ENCODE data around the gene APPBP2. TPM values are rescaled to one million over a fixed set of nuclear protein-coding genes. Genes with fewer than 3 reads are reported as not detected.

The APPBP2 gene
- polyA plus RNA-seq, 1 of the 3 experiments (the other 2 are of a cell fraction) = 7.6 TPM

DNA sequence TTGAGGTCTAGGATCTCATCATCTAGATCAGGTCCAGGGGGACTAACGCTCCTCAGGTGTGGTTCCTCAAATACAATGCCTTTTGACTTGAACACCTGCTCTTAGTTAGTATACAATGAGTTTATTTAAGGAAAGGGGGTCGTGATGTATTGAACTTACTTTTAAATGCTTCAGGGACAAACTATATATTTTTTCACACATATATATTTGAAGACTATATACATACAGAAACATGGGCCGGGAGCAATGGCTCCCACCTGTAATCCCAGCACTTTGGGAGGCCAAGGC, 122.6 kb downstream of the APPBP2 start:
- ChIA-PET CTCF (interaction anchor here (1.1 to 15.2 kb wide), 3 partner anchors 11 to 235 kb away, joined by 3 to 128 read pairs (median 4); partner anchors contain the start of genes CHCT1 and USP32), POLR2A (interaction anchor here (0.7 to 1.7 kb wide), 2 partner anchors 12 to 157 kb away, joined by 4 to 7 read pairs; partner anchors contain the start of gene USP32)
- Histone ChIP-seq H3K79me2 (ENCODE audit: insufficient read depth) (no peaks in the 10 kb centered on the region), H3K9me2 (no peaks in the 10 kb centered on the region), H3K4me3 (ENCODE audit: low read depth in 2 of 2, low read length in 1 of 2) (no peak overlapping the region), H2AFZ (ENCODE audit: low read depth) (no peak overlapping the region), H3K4me2 (no peak overlapping the region), H3K27me3 (ENCODE audit: insufficient read depth) (no peaks in the 10 kb centered on the region), H3K9me3 (no peaks in the 10 kb centered on the region), H3K4me1 (ENCODE audit: control insufficient read depth in 1 of 2, insufficient read depth in 2 of 2, low read depth in 1 of 2, low read length in 1 of 2) (no peaks in the 10 kb centered on the region), H3K9ac (no peak overlapping the region), H4K20me1 (ENCODE audit: insufficient read depth) (no peaks in the 10 kb centered on the region), H3K36me3 (replicated peaks in 1 of 2; ENCODE audit: control insufficient read depth in 1 of 2, insufficient read depth in 2 of 2, low read length in 1 of 2) (no peaks in the 10 kb centered on the region), H3K27ac (ENCODE audit: low read depth in 2 of 2, low read length in 1 of 2) (no peak overlapping the region), H3F3A (replicated peaks; ENCODE audit: insufficient read depth) (no peaks in the 10 kb centered on the region)
- no peak for DNase-seq
- TF ChIP-seq EP300 (IDR thresholded peaks at IDR 0.05; ENCODE audit: borderline replicate concordance in 1 of 2, low read depth in 1 of 2, low read length in 1 of 2) = no peak
- WGBS (ENCODE audit: low lambda C conversion rate) = 75% methylated on average over 3 of the region's 3 CpGs

- H3K9me3 ChIP-seq = no peaks in the 10 kb centered on the region
- no peak overlapping the region for H3K4me2 ChIP-seq
- no peaks in the 10 kb centered on the region for H3F3A ChIP-seq (replicated peaks; ENCODE audit: insufficient read depth)
- H3K4me1 ChIP-seq (ENCODE audit: control insufficient read depth in 1 of 2, insufficient read depth in 2 of 2, low read depth in 1 of 2, low read length in 1 of 2) = no peaks in the 10 kb centered on the region
- H2AFZ ChIP-seq (ENCODE audit: low read depth) = no peak overlapping the region
- DNase-seq = no peak
- H3K79me2 ChIP-seq (ENCODE audit: insufficient read depth) = no peaks in the 10 kb centered on the region
- TF ChIP-seq, protein P1, sequence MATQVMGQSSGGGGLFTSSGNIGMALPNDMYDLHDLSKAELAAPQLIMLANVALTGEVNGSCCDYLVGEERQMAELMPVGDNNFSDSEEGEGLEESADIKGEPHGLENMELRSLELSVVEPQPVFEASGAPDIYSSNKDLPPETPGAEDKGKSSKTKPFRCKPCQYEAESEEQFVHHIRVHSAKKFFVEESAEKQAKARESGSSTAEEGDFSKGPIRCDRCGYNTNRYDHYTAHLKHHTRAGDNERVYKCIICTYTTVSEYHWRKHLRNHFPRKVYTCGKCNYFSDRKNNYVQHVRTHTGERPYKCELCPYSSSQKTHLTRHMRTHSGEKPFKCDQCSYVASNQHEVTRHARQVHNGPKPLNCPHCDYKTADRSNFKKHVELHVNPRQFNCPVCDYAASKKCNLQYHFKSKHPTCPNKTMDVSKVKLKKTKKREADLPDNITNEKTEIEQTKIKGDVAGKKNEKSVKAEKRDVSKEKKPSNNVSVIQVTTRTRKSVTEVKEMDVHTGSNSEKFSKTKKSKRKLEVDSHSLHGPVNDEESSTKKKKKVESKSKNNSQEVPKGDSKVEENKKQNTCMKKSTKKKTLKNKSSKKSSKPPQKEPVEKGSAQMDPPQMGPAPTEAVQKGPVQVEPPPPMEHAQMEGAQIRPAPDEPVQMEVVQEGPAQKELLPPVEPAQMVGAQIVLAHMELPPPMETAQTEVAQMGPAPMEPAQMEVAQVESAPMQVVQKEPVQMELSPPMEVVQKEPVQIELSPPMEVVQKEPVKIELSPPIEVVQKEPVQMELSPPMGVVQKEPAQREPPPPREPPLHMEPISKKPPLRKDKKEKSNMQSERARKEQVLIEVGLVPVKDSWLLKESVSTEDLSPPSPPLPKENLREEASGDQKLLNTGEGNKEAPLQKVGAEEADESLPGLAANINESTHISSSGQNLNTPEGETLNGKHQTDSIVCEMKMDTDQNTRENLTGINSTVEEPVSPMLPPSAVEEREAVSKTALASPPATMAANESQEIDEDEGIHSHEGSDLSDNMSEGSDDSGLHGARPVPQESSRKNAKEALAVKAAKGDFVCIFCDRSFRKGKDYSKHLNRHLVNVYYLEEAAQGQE (IDR thresholded peaks at IDR 0.05; ENCODE audit: low read depth, low read length) = no peak
- TF ChIP-seq FOXJ3 (CRISPR knock-in tag; IDR thresholded peaks at IDR 0.05) = no peak
- no peak for TF ChIP-seq CHD2 (IDR thresholded peaks at IDR 0.05; ENCODE audit: low read length, partially characterized antibody)
- TF ChIP-seq MEF2A (IDR thresholded peaks at IDR 0.05; ENCODE audit: borderline replicate concordance, low read depth) = no peak
- TF ChIP-seq NRF1 (IDR thresholded peaks at IDR 0.05; ENCODE audit: low read depth, low read length) = no peak
- TF ChIP-seq JUND (IDR thresholded peaks at IDR 0.05) = no peak
- no peak for TF ChIP-seq FOXM1 (IDR thresholded peaks at IDR 0.05; ENCODE audit: low read depth)
- TF ChIP-seq RCOR1 (IDR thresholded peaks at IDR 0.05; ENCODE audit: low read length) = no peak
- TF ChIP-seq POLR2AphosphoS5 (IDR thresholded peaks at IDR 0.05; ENCODE audit: low read depth, low read length) = no peak
- no peak for TF ChIP-seq YY1 (IDR thresholded peaks at IDR 0.05; ENCODE audit: low read depth)
- no peak for TF ChIP-seq ZBTB33 (IDR thresholded peaks at IDR 0.05; ENCODE audit: borderline replicate concordance, low read depth)
- TF ChIP-seq RXRA (IDR thresholded peaks at IDR 0.05; ENCODE audit: borderline replicate concordance, low read depth) = no peak
- no peak for TF ChIP-seq GABPA (IDR thresholded peaks at IDR 0.05; ENCODE audit: low read depth)
- no peak for TF ChIP-seq SIN3A (IDR thresholded peaks at IDR 0.05; ENCODE audit: borderline replicate concordance, low read depth, low read length)
- TF ChIP-seq SMC3 (IDR thresholded peaks at IDR 0.05; ENCODE audit: low read depth, low read length) = no peak
- TF ChIP-seq TAF1 (IDR thresholded peaks at IDR 0.05; ENCODE audit: borderline replicate concordance, low read depth, low read length) = no peak
- no peak for TF ChIP-seq EP300 (IDR thresholded peaks at IDR 0.05; ENCODE audit: borderline replicate concordance in 1 of 2, low read depth in 1 of 2, low read length in 1 of 2)
- TF ChIP-seq, protein P2, sequence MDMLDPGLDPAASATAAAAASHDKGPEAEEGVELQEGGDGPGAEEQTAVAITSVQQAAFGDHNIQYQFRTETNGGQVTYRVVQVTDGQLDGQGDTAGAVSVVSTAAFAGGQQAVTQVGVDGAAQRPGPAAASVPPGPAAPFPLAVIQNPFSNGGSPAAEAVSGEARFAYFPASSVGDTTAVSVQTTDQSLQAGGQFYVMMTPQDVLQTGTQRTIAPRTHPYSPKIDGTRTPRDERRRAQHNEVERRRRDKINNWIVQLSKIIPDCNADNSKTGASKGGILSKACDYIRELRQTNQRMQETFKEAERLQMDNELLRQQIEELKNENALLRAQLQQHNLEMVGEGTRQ (IDR thresholded peaks at IDR 0.05; ENCODE audit: borderline replicate concordance, low read depth, low read length) = no peak
- no peak for TF ChIP-seq CTCF (IDR thresholded peaks at IDR 0.05)
- POLR2A ChIA-PET = no interaction called here
- H3K9me2 ChIP-seq = no peaks in the 10 kb centered on the region
- H3K27ac ChIP-seq (ENCODE audit: low read depth in 2 of 2, low read length in 1 of 2) = no peak overlapping the region
- CTCF ChIA-PET = interaction anchor here (1.0 to 15.2 kb wide), 2 partner anchors 19 to 260 kb away, joined by 3 to 128 read pairs; partner anchors contain the start of gene CHCT1
- H4K20me1 ChIP-seq (ENCODE audit: insufficient read depth) = no peaks in the 10 kb centered on the region
- H3K27me3 ChIP-seq (ENCODE audit: insufficient read depth) = no peaks in the 10 kb centered on the region
- H3K4me3 ChIP-seq (ENCODE audit: low read depth in 2 of 2, low read length in 1 of 2) = no peak overlapping the region
- H3K9ac ChIP-seq = no peak overlapping the region
- no peaks in the 10 kb centered on the region for H3K36me3 ChIP-seq (replicated peaks in 1 of 2; ENCODE audit: control insufficient read depth in 1 of 2, insufficient read depth in 2 of 2, low read length in 1 of 2)
These were observed 124.2 kb downstream of the APPBP2 start for GRCh38 chr17:60401819-60402218.
